GM12873 (cell line): ENCODE data around the gene CACNB3.

ENCODE experiments used
- CTCF ChIP-seq: IDR thresholded peaks from 2 replicates; pipeline ENCODE4 v1.5.1; 2012; ENCODE audit warnings: low read depth, mild to moderate bottlenecking, moderate library complexity, low read length, control low read depth; ENCODE audit not compliant: insufficient read depth; ENCODE audit errors: missing control alignments

CACNB3 gene

GRCh38 chr12:48823281-48823680, 5.0 kb downstream of the CACNB3 start:
- no peak for TF ChIP-seq CTCF

- no peak for TF ChIP-seq CTCF
Measured at GRCh38 chr12:48824112-48824511, 5.8 kb downstream of the CACNB3 start.

- no peak for TF ChIP-seq CTCF
Measured at GRCh38 chr12:48824905-48825304, 6.6 kb downstream of the CACNB3 start.

GRCh38 chr12:48826209-48826855, 8.0 kb downstream of the CACNB3 start:
- no peak for TF ChIP-seq CTCF

GRCh38 chr12:48827026-48827425, 8.7 kb downstream of the CACNB3 start:
- no peak for TF ChIP-seq CTCF

- no peak for TF ChIP-seq CTCF
Measured at GRCh38 chr12:48827513-48828096, 9.3 kb downstream of the CACNB3 start.

- no peak for TF ChIP-seq CTCF
Measured at GRCh38 chr12:48828293-48828692, 10.0 kb downstream of the CACNB3 start.
